ENCODE data around the gene PYGO2. TPM values are rescaled to one million over a fixed set of nuclear protein-coding genes. Genes with fewer than 3 reads are reported as not detected.

The PYGO2 gene
- total and polyA plus RNA-seq, 2 of the 8 experiments (the other 6 are each of a cell fraction or from before 2014, with no cell fraction given), result 31.0 to 31.6 TPM

DNA sequence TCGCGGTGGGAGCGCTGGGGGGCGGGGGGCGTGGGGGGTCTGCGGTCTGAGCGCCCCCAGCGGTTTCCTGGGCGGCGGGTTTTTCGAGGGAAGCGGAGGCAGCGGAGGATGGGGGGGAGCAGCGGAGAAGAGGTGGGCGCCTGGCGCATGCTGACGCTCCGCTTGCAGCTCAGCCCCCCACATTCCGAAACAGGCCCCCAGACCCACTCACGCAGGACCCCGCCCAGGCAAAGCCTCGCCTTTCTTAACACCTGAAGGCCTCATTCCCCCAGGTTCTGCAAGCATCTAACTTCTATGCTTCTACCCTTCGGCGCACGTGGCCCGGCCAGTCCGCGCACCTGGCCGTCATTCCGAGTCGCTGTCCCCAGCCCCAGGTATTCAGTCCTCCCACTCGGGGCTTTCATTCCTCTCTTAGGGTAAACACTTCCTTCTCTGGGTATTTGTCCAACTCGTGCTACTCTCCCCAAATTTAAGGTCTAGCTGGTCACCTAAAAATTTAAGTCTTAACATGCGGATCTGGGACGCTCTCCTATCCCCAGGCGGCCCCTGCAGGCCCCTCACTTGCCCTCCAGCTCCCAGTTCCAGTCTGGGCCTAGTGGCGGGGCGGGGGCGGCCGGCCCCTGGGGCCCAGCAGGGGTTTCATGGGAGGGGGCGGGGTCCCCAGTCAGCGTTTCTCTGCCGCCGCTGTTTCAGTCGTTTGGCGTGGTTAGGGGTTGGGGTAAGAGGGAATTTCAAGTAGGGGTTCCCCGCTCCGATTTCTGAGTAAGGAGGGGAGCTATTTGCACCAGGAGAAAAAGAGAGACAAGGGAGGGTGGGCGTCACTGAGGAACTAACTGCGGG lies 38.2 kb upstream of the PYGO2 start (continued):
- TF ChIP-seq CTBP2 (IDR thresholded peaks at IDR 0.05; ENCODE audit: borderline replicate concordance, insufficient read depth, insufficient read length, low read length) (peak; percentile 65), SP1 (IDR thresholded peaks at IDR 0.05; ENCODE audit: low read depth, low read length) (peak; percentile 77; the same call in 1 of the 2 replicates), CHD1 (IDR thresholded peaks at IDR 0.05; ENCODE audit: low read depth, low read length) (no peak), TAF7 (optimal IDR thresholded peaks at IDR 0.05; ENCODE audit: borderline replicate concordance, low read depth, low read length) (peak; percentile 54), TCF12 (IDR thresholded peaks at IDR 0.05; ENCODE audit: low read depth, low read length) (peak; percentile 48; the same call in 1 of the 2 replicates), TBP (IDR thresholded peaks at IDR 0.05; ENCODE audit: low read depth, low read length) (0 out of 2 replicates have a peak, but pooled peaks have one; percentile 26), SIN3A (conservative IDR thresholded peaks at IDR 0.05 in 1 of 2, IDR thresholded peaks at IDR 0.05 in 1 of 2; ENCODE audit: low read depth in 1 of 2, low read length in 2 of 2) (peak in 1 of 2 experiments; percentile 76; a peak in 2 of 4 replicates), KDM1A (IDR thresholded peaks at IDR 0.05; ENCODE audit: borderline replicate concordance, low read length) (peak; percentile 7; the same call in 1 of the 2 replicates), RNF2 (IDR thresholded peaks at IDR 0.05; ENCODE audit: borderline replicate concordance, low read depth, low read length, missing control alignments, poor library complexity, severe bottlenecking) (no peak), TAF1 (IDR thresholded peaks at IDR 0.05; ENCODE audit: low read depth, low read length) (peak; percentile 48; the same call in 1 of the 2 replicates)
- TF ChIP-seq, protein P1, sequence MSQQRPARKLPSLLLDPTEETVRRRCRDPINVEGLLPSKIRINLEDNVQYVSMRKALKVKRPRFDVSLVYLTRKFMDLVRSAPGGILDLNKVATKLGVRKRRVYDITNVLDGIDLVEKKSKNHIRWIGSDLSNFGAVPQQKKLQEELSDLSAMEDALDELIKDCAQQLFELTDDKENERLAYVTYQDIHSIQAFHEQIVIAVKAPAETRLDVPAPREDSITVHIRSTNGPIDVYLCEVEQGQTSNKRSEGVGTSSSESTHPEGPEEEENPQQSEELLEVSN (IDR thresholded peaks at IDR 0.05), result peak; percentile 95
- TF ChIP-seq, protein P2, sequence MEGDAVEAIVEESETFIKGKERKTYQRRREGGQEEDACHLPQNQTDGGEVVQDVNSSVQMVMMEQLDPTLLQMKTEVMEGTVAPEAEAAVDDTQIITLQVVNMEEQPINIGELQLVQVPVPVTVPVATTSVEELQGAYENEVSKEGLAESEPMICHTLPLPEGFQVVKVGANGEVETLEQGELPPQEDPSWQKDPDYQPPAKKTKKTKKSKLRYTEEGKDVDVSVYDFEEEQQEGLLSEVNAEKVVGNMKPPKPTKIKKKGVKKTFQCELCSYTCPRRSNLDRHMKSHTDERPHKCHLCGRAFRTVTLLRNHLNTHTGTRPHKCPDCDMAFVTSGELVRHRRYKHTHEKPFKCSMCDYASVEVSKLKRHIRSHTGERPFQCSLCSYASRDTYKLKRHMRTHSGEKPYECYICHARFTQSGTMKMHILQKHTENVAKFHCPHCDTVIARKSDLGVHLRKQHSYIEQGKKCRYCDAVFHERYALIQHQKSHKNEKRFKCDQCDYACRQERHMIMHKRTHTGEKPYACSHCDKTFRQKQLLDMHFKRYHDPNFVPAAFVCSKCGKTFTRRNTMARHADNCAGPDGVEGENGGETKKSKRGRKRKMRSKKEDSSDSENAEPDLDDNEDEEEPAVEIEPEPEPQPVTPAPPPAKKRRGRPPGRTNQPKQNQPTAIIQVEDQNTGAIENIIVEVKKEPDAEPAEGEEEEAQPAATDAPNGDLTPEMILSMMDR (IDR thresholded peaks at IDR 0.05; ENCODE audit: control extremely low read depth in 1 of 3, insufficient read depth in 1 of 3, low read depth in 1 of 3, low read length in 3 of 3), result 0 out of 4 replicates have a peak, but pooled peaks of 1 of the 3 experiments have one; percentile 4
- TF ChIP-seq, protein P3, sequence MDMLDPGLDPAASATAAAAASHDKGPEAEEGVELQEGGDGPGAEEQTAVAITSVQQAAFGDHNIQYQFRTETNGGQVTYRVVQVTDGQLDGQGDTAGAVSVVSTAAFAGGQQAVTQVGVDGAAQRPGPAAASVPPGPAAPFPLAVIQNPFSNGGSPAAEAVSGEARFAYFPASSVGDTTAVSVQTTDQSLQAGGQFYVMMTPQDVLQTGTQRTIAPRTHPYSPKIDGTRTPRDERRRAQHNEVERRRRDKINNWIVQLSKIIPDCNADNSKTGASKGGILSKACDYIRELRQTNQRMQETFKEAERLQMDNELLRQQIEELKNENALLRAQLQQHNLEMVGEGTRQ (IDR thresholded peaks at IDR 0.05; ENCODE audit: low read length), result 0 out of 2 replicates have a peak, but pooled peaks have one; percentile 13
- TF ChIP-seq, protein P4, sequence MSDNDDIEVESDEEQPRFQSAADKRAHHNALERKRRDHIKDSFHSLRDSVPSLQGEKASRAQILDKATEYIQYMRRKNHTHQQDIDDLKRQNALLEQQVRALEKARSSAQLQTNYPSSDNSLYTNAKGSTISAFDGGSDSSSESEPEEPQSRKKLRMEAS (IDR thresholded peaks at IDR 0.05), result peak; percentile 99

Measured in H1 (cell line).